CD4-positive, alpha-beta T cell treated with Interferon alpha-2 for 1 hour (primary cell): ENCODE data around the gene LRRIQ4.

ENCODE experiments used
- DNase-seq, 2 donors: peaks; one replicate each; pipeline ENCODE4 v3.0.0-alpha.2; 2020 to 2022

The LRRIQ4 gene

GRCh38 chr3:169863458-169863899 lies 50.8 kb downstream of the LRRIQ4 start:
- DNase-seq: peak; percentile 70 to 78

GRCh38 chr3:169864270-169864669 lies 51.6 kb downstream of the LRRIQ4 start:
- DNase-seq: no peak

- no peak for DNase-seq
These were observed 52.6 kb downstream of the LRRIQ4 start for GRCh38 chr3:169865176-169865767.

GRCh38 chr3:169867584-169868210 lies 55.0 kb downstream of the LRRIQ4 start:
- no peak for DNase-seq

GRCh38 chr3:169868369-169868768 lies 55.7 kb downstream of the LRRIQ4 start:
- no peak for DNase-seq

GRCh38 chr3:169869484-169870220 lies 57.0 kb downstream of the LRRIQ4 start, which contains the start of gene LRRC31:
LRRC31 (minus strand) TSS chr3:169869935; CDS start chr3:169869807, 128 bp downstream.
- DNase-seq: no peak

GRCh38 chr3:169871129-169871886 lies 58.6 kb downstream of the LRRIQ4 start:
- DNase-seq: no peak

- no peak for DNase-seq
These were observed 66.4 kb downstream of the LRRIQ4 start for GRCh38 chr3:169879013-169879557.

- DNase-seq: no peak
These were observed 67.3 kb downstream of the LRRIQ4 start for GRCh38 chr3:169879845-169880575.

- DNase-seq: no peak
These were observed 68.0 kb downstream of the LRRIQ4 start for GRCh38 chr3:169880576-169881250.

GRCh38 chr3:169886671-169887070 lies 74.0 kb downstream of the LRRIQ4 start:
- no peak for DNase-seq
